HG03135 (cell line): ENCODE data around the gene ABLIM2.

Experiments
- ATAC-seq: cut with Tn5 transposase; IDR thresholded peaks from one replicate; pipeline ENCODE4 v1.9.1; 2021; ENCODE audit warnings: mild to moderate bottlenecking, moderate library complexity; ENCODE audit not compliant: unreplicated experiment

The ABLIM2 gene

GRCh38 chr4:8033067-8033755 lies 125.4 kb downstream of the ABLIM2 start:
- no peak for ATAC-seq

DNA sequence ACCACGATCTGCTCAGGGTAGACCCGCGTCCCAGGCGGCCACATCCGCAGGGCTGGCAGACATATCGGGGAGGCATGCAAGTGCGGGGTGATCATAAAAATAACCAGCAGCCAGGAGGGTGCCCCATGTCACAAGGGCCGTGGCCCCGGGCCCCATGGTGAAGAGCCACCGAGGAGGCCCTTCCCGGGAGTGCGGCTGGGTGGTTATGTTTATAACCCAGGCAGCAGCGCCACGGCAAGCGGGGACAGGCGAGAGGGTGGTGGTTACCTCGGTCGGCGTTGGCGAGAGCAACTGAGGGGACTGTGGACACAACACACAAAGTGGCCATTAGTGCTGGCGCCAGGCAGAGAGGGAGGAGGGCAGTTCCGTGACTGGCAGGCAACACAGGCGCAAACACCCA lies 126.2 kb downstream of the ABLIM2 start:
- ATAC-seq, result no peak

DNA sequence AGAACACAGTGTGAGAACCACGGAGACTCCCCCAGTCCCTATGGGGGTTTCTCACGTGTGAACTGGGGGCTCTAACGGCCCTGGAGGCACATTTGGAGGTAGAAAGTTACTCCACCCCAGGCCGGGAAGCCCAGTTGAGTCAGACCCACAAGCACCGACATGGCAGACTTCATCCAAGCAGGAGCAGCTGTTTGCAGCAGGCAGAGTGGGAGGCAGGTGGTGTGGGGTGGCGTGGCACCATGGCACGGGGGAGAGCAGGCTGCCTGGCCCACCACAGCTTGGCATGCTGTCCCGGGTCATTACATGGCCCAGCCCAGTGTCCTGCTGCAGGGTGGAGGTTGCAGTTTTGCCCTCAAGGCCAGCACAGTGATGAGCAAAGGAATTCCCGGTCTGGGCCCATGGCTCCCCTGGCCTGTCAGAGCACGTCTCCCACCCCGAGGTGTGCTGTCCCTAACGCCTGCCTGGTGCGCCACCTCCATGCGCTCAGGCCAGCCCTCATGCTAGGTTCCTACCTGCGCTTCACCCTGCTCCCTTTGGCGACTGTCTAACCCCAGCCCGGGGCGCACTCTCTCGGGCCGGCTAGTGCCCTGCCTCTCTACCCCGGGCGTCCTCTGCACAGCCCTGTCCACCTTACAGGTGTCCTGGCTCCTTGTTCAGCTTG lies 128.4 kb downstream of the ABLIM2 start:
- no peak for ATAC-seq

GRCh38 chr4:8029689-8030088 lies 128.9 kb downstream of the ABLIM2 start:
- no peak for ATAC-seq

DNA sequence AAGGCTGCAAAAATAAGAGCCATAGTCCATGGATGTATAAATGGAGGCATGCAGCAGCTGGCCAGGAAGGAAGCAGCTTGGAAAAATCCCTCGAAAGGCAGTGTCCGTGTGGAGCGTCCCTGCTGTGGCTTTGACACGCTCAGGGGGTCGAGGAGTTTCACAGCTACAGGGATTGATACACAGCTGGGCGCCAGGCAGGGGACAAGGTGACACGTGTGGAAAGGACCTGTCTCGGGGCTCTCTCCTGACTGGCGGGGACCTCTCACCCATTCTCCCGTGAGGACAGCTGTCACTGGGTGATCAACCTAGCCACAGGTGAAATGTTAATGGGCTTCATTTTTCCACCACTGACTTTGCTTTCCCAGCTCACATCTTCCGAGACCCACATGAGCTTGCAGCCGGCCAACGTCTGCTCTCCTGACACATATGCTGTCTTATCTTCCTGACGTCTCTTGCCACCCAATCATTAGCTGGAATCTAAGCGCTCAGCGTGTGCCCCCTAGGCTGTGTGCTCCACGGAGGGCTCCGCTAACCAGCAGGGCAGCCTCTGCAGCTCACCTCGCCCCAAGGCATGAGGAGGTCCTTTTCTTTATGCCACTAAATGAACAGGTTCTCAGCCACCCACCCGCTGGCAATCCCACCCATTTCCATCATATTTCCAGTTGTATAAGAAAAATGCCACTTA lies 129.6 kb downstream of the ABLIM2 start:
- no peak for ATAC-seq

DNA sequence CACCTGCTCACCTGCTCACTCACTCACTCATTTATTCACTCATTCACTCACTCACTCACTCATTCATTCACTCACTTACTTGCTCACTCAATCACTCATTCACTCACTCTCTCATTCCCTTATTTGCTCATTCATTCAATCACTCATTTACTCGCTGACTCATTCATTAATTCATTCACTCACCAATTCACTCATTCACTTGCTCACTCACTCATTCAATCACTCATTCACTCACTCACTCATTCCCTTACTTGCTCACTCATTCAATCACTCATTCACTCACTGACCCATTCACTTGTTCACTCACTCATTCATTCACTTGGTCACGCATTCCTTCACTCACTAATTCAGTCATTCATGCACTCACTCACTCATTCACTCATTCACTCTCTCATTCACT lies 130.2 kb downstream of the ABLIM2 start:
- no peak for ATAC-seq

DNA sequence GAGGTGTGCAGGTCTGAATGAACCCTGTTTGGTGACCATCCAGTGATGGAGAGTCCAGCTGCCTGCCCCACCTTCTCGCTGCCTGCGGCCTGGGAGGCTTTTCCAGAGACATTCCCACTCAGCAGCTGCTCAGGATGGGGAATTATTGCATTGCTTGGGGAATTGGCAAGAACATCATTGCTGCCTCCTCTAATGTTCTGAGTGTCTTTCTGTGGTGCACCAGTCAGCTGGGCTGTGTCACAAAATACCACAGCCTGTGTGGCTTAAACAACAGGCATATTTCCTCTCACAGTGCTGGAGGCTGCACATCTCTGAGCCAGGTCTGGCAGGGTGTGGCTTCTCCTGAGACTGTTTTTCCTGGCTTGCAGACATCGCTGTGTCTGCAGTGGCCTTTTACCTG lies 132.2 kb downstream of the ABLIM2 start:
- ATAC-seq, result no peak

- ATAC-seq, result no peak
Measured at GRCh38 chr4:8025668-8026067, 132.9 kb downstream of the ABLIM2 start.

- no peak for ATAC-seq
Measured at GRCh38 chr4:8024073-8024786, 134.4 kb downstream of the ABLIM2 start.

DNA sequence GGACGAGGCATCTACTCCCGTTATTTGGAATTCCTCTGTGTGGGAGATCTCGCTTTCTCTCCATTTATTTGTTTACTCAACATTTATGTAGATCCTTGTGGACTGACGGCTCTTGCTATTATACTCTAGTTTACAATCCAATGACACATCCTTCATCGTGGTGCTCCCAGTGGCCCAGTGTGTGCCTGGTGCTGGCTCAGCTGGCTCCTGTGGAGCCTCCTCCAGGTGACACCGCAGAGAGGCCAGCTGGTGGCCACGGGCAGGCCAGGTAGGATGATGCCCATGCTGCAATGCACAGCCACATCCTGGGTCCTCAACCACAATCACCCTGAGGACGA lies 134.9 kb downstream of the ABLIM2 start:
- no peak for ATAC-seq

DNA sequence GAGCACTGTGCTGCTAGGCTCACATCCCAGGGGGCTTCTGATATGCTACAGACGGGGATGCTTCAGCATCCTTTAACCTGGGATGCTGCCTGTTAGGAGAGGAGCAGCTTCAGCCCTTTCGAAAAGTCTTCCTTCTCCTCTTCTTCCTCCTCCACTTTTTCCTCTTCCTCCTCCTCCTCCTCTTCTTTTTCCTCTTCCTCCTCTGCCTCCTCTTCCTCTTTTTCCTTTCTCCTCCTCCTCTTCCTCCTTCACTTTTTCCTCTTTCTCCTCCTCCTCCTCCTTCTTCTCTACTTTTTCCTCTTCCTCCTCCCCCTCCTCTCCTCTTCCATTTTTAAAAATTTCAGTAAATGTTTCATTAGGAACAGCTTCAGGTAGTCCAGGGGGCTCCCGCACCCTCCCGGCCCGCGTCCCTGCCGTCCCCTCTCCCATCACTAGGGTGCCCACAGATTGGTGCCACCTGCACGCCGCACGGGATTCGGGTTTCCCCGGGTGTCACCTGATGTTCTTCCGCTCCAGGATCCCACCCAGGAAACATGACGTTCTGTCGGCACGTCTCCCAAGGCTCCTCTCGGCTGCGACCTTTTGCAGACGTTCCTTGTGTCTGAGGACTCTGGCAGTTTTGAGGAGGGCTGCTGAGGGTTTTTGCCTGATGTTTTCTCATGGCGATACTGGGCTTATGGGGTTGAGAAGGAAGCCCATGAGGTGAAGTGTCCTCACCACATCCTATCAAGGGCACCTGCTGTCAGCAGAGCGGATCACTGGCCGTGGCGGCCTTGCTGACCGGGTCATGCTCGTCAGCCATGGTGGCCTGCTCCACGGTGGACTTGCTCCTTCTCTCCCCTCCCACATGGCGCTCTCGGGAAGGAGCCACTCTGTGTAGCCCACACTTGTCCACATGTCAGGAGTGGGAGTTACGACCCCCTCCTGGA lies 135.6 kb downstream of the ABLIM2 start:
- ATAC-seq, result no peak

DNA sequence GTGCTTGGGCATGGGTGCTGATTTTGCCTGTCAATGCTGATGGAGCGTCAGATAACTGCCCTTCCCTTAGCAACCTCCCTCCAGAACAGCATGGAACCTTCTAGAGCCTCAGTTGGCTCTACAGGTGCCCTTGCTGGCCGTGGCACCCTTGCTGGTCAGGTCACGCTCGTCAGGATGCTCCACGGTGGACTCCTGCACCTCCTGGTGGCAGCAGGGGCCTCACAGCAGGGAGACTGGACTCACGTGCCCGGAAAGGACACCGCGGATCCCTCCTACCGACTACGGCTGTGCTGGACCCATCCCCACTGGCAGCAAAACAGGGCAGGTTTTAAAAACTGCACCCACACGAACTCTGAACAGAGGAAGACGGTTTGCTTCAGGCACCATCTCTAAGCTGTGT lies 136.8 kb downstream of the ABLIM2 start:
- no peak for ATAC-seq

DNA sequence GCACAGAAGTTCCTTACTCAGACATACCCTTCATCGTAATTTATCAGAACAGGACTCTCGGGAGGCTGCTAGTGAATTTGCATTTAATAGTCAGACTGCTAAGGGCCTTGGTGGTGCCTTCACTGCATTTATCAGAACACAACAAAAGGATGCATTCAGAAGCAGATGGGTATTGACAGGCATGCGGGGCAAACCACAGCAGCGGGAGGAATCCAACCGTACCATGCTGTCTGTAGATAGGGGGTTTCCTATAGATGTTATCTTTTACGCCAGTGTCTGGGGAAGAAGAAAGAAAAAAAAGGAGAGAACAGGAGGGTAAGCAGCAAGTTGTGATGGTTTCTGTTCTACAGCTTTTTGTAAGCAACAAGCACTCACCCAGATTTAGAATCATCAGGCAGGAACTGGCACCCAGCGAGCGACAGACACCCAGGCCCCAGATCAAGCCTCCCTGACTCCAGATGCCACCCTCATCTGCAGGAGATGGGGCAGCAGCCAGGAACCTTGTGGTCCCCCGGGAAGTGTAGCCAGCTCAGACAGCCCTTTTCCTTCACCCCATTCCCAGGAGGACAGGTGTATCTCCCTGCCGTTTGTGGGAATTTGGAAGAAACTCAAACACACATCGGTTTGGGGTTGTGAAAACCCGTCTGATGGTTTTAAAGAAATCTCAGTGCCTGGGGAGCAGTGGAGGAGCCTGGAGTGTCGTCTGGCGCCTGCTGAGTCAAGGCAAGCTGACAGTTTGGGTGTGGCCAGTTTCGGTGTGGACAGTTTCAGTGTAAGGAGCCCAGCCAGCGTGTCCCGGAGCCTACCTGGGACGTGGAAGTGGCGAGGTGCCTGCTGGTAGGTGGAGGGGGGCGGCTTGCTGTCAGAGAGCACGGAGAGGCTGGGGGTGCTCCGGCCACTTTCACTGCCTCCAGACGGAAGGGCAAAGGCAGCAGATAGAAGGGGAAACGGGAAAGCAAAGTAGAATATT lies 138.9 kb downstream of the ABLIM2 start:
- ATAC-seq, result no peak

GRCh38 chr4:8016527-8016926 lies 142.1 kb downstream of the ABLIM2 start:
- no peak for ATAC-seq

- ATAC-seq, result no peak
Measured at GRCh38 chr4:8015512-8015911, 143.1 kb downstream of the ABLIM2 start.

DNA sequence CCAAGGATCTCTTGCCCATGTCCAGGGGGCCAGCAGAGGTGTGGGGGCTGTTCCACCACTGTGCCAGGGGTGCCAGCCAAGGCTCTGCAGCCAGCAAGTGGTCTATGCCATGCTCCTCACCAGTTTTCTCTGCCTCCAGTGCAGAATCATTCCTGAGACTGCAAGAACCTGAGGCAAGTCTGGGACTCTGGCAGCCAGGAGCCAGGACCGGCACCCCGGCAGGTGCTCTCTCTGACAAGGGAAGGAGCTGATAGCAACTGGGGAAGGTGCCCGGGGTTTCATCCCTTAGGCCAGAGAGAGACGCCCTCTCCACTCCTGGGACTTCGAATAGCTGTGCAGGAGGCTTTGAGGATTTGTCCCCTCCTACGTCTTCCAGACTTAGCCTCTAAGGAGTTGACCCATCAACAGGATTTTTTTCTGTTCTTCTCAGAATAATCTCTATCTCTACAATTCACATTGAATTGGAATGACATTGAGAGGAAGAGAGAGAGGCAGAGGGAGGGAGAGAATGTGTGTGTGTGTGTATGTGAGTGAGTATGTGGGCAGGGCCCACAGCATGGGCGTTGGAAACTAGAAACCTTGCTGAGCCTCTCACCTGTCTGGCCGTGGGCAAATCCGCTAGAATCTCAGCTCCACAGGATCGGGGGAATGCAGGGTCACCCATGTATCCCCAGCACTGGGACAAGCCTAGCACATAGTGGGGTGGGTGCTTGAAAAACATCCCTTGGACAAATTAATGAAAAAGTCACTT lies 144.5 kb downstream of the ABLIM2 start:
- no peak for ATAC-seq

DNA sequence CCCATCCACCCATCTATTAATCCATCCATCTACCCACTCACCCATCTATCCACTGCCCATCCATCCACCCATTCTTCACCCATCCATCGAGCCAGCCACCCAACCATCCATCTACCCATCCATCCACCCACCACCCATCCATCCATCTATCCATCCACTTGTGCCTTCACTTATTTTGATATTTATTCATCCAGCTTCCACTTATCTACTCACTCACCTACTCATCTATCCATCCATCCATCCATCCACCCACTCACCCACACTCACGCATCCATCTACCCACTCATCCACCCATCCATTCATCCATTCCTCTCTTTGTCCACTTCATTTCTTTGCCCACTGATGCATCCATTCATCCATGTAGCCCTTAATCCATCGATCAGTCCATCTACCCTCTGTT lies 146.1 kb downstream of the ABLIM2 start:
- ATAC-seq, result no peak

- ATAC-seq, result no peak
Measured at GRCh38 chr4:8010618-8011017, 148.0 kb downstream of the ABLIM2 start.
